Thyroid gland (tissue), 4 donors: Measurements from ENCODE around the gene RELCH. TPM values are rescaled to one million over a fixed set of nuclear protein-coding genes. Genes with fewer than 3 reads are reported as not detected.

Experiments used
- DNase-seq, 2 donors: peaks; one replicate each; pipeline ENCODE4 v3.0.0-alpha.2; 2019
- H3K27ac ChIP-seq, 3 donors: fragments of 200-600 bp; sonication (generic); 1 replicate in 2 of 3; 2 replicates in 1 of 3; pipeline ENCODE4 v1.5.1; 2016 to 2019; ENCODE audit warnings: mild to moderate bottlenecking in 1 of 3, moderate library complexity in 1 of 3
- H3K27me3 ChIP-seq: fragments of 200-600 bp; sonication (generic); one replicate; pipeline ENCODE4 v1.5.1; 2019
- H3K36me3 ChIP-seq, 2 donors: fragments of 200-600 bp; sonication (generic); one replicate each; pipeline ENCODE4 v1.5.1; 2016 to 2019
- H3K4me1 ChIP-seq, 2 donors: fragments of 200-600 bp; sonication (generic); one replicate each; pipeline ENCODE4 v1.5.1; 2017 to 2019
- H3K4me3 ChIP-seq, 3 donors: fragments of 200-600 bp; sonication (generic); replicated peaks in 1 of 3; 1 replicate in 2 of 3; 2 replicates in 1 of 3; pipeline ENCODE4 v1.5.1; 2016; ENCODE audit warnings: mild to moderate bottlenecking in 1 of 3
- H3K9me3 ChIP-seq: fragments of 200-600 bp; sonication (generic); one replicate; pipeline ENCODE4 v1.5.1; 2017
- CTCF ChIP-seq, 6 experiments: fragments of 200-600 bp in 3 of 6; fragments of 450-650 bp in 3 of 6; sonication (generic) in 3 of 6; IDR thresholded peaks; one replicate each; pipeline ENCODE4 v1.5.1; 2016 to 2019; ENCODE audit warnings: antibody characterized with exemption in 6 of 6, mild to moderate bottlenecking in 2 of 6, inconsistent platforms in 1 of 6, moderate library complexity in 1 of 6
- POLR2A ChIP-seq, 2 donors: fragments of 450-650 bp; IDR thresholded peaks; one replicate each; pipeline ENCODE4 v1.6.1; 2017; ENCODE audit warnings: antibody characterized with exemption in 2 of 2, mild to moderate bottlenecking in 2 of 2, moderate library complexity in 1 of 2
- WGBS, 2 donors: methylation state at CpG; one replicate each; pipeline ENCODE4 v1.1.5; 2017; 5-methylcytosine and 5-hydroxymethylcytosine counted together
- intact Hi-C: fragments of 100-400 bp; cut with DNase I; formaldehyde crosslinking; loops from one replicate; pipeline ENCODE4 v1.15.1; 2023
- total RNA-seq, 4 donors: library from RNA; depleted of rRNA; stranded (reverse); fragments of >200 nt; gene quantifications; one replicate each; pipeline ENCODE4 v1.2.3, GENCODE V29; 2016

Gene RELCH
- total RNA-seq, 4 donors from 2014 or later = 48.2 to 101 (median 56.9) TPM

GRCh38 chr18:62209046-62209445 is 22.0 kb downstream of the RELCH start:
- intact Hi-C loops = no loop called here

GRCh38 chr18:62210138-62210537 is 23.1 kb downstream of the RELCH start:
- intact Hi-C loops = no loop called here
- TF ChIP-seq POLR2A (IDR thresholded peaks at IDR 0.05) (no peak), CTCF (IDR thresholded peaks at IDR 0.05) (no peak)
- Histone ChIP-seq H3K4me3 (no peak overlapping the region), H3K4me1 (no peaks in the 10 kb centered on the region), H3K27ac (no peak overlapping the region), H3K9me3 (no peaks in the 10 kb centered on the region), H3K27me3 (no peaks in the 10 kb centered on the region), H3K36me3 (no peaks in the 10 kb centered on the region)
- WGBS, 2 donors = 98 to 100% methylated on average over 1 of the region's 1 CpG
- no peak for DNase-seq

More at GRCh38 chr18:62209046-62209445, 22.0 kb downstream of the RELCH start:
- Histone ChIP-seq H3K27ac (no peak overlapping the region), H3K36me3 (no peaks in the 10 kb centered on the region), H3K4me1 (no peaks in the 10 kb centered on the region), H3K27me3 (no peaks in the 10 kb centered on the region), H3K9me3 (no peaks in the 10 kb centered on the region), H3K4me3 (no peak overlapping the region)
- no peak for TF ChIP-seq POLR2A (IDR thresholded peaks at IDR 0.05)
- no peak for TF ChIP-seq CTCF (IDR thresholded peaks at IDR 0.05)
- no peak for DNase-seq

- intact Hi-C loops = no loop called here
Observed at GRCh38 chr18:62211325-62211828, 24.3 kb downstream of the RELCH start.

GRCh38 chr18:62214790-62215189 is 27.7 kb downstream of the RELCH start:
- intact Hi-C loops = no loop called here
- no peaks in the 10 kb centered on the region for H3K27me3 ChIP-seq
- no peak overlapping the region for H3K27ac ChIP-seq
- no peak overlapping the region for H3K4me3 ChIP-seq
- no peaks in the 10 kb centered on the region for H3K36me3 ChIP-seq
- no peak for DNase-seq
- H3K4me1 ChIP-seq = no peaks in the 10 kb centered on the region
- 86 to 96% methylated on average over 1 of the region's 1 CpG for WGBS, 2 donors
- TF ChIP-seq CTCF (IDR thresholded peaks at IDR 0.05) (no peak), POLR2A (IDR thresholded peaks at IDR 0.05) (no peak)
- H3K9me3 ChIP-seq = no peaks in the 10 kb centered on the region

More at GRCh38 chr18:62211325-62211828, 24.3 kb downstream of the RELCH start:
- Histone ChIP-seq H3K4me1 (no peaks in the 10 kb centered on the region), H3K27ac (no peak overlapping the region), H3K36me3 (no peaks in the 10 kb centered on the region), H3K4me3 (no peak overlapping the region), H3K9me3 (no peaks in the 10 kb centered on the region), H3K27me3 (no peaks in the 10 kb centered on the region)
- TF ChIP-seq POLR2A (IDR thresholded peaks at IDR 0.05) (no peak), CTCF (IDR thresholded peaks at IDR 0.05) (no peak)
- no peak for DNase-seq

GRCh38 chr18:62224229-62224628 is 37.2 kb downstream of the RELCH start:
- Histone ChIP-seq H3K4me1 (no peaks in the 10 kb centered on the region), H3K4me3 (no peak overlapping the region), H3K27ac (no peak overlapping the region), H3K9me3 (no peaks in the 10 kb centered on the region), H3K27me3 (no peaks in the 10 kb centered on the region), H3K36me3 (peaks cover 0 to 23% of the 10 kb centered on the region in 2 donors)
- 96 to 98% methylated on average over 2 of the region's 2 CpGs for WGBS, 2 donors
- no peak for TF ChIP-seq CTCF (IDR thresholded peaks at IDR 0.05)
- no peak for TF ChIP-seq POLR2A (IDR thresholded peaks at IDR 0.05)
- intact Hi-C loops = no loop called here
- no peak for DNase-seq
